RCC 7860 (cell line): ENCODE data around the gene CFI.
"Not testable (repeated sequence)": the region's sequence is repeated elsewhere in the genome, so short reads cannot be mapped to it uniquely, and the experiment has no call there.

ENCODE experiments used
- DNase-seq: peaks from one replicate; pipeline ENCODE4 v3.0.0-alpha.2; 2015; ENCODE audit warnings: low spot score
- FAIRE-seq: peaks from 2 replicates; lab custom pipeline; 2012; peaks lifted over from hg19 to GRCh38; lab: Jason Lieb, UNC

The CFI gene

DNA sequence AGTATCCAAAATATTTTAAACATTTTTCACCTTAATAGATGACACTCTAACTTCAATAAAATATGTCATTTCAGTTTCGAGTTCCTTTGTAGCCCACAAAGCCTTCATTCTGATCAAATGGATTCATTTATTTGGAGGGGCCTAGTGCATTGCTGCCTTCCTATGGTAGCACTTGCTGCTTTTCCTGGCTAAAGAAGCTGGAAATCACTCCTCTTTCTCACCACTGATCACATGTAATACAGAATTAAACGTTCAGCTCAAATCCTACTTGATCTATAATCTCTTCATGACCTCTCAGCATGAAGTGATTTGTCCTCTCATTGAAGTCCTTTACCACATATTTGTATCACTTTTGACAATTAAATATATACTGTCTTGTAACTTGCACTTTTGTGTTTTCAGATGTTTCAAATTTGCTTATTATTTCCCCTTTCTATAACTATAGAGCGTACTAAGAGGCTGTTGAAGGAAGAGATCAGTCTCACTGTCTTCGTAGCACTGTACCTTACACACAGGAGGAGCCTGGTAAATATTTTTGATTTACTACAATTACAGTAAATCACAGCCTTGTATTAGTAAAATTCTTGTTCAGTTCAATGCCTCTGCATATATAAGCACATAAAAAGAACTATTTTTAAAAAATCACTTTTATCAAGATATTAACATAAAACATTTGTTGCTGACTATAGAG, 555 bp downstream of the CFI start:
- DNase-seq (no peak), FAIRE-seq (no peak)

DNA sequence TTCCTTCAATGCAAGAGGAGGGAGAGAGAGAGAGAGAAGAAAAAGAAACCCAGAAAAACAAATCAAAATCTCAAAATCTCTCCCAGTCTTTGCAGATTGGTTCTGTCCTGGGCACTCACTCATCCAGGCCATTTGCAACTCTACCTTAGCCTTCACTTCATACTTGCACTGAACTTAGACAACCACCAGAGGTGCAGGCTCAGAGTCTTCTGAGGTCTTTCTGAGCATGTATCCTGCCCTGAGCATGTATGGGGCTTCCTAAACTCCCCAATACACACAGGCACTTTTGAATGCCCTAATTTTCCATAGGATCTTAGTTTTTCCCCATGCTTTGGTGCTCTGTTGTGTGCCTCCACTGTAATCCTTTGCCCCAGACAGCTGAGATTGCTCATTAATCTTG, 2.9 kb downstream of the CFI start:
- no peak for FAIRE-seq

DNA sequence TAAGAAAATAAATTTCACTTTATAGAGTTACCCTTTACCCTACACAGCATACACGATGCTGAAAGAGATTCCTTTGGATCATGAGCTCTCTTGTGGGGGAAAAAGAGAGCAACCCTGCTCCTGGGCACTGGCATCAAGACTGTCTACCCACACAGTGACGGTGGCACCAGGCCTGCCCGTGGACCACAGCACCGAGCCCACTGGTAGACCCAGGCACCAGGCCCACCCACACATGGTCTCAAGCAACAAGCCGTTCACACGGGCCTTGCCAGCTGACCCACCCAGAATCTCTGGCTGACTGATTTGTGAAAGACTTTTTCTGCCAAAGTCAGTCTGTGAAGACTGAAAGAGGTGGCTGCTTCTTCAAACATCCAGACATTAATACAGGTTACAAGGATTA, 6.7 kb downstream of the CFI start:
- DNase-seq (no peak), FAIRE-seq (no peak)

More for the DNA sequence above, 2.9 kb downstream of the CFI start:
- no peak for DNase-seq

DNA sequence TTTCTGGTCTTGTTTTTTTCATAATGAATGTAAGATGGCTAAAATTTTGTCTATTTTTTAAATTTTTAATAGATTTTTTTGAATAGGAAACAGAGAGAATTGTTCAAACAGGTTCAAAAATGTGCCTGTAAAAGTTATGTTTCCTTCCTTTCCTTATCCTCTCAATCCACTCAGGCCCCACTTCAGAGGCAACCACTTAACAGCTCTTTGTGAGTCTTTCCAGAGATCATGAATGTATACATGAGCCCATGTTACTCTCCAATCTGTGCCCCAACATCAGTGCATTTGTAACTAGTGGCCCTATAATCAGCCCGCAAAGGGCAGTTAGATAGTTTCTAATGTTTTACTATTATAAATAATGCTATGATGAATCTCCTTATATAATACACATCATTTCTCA, 14.0 kb downstream of the CFI start:
- FAIRE-seq, result no peak
- no peak for DNase-seq

DNA sequence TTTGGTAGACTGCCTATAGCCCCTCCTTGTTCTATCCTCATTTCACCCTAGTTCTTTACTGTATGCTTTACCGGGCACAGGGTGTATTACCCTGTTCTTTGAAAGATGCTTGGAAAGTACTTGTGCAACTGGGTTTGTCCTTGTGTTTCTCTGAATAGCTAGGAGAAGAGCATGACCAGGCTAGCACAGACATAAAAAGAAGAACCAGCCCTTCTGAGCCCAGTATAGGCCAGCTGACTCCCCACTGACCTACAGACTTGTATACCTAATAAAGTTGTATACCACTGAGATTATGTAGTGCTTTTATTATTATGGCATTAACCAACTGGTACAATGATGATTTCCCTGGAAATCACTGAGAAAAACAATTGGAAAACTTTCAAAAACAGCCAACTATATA, 15.0 kb downstream of the CFI start:
- FAIRE-seq, result no peak
- DNase-seq, result no peak

DNA sequence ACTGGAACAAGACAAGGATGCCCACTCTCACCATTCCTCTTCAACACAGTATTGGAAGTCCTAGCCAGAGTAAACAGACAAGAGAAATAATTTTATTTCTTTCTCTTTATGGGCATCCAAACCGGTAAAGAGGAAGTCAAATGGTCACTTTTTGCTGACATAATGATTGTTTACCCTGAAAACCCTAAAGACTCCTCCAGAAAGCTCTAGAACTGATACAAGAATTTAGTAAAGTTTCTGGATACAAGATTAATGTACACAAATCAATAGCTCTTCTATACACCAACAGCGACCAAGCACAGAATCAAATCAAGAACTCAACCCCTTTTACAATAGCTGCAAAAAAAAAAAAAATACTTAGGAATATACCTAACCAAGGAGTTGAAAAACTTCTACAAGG, 19.7 kb downstream of the CFI start:
- not testable (repeated sequence) for FAIRE-seq, DNase-seq

DNA sequence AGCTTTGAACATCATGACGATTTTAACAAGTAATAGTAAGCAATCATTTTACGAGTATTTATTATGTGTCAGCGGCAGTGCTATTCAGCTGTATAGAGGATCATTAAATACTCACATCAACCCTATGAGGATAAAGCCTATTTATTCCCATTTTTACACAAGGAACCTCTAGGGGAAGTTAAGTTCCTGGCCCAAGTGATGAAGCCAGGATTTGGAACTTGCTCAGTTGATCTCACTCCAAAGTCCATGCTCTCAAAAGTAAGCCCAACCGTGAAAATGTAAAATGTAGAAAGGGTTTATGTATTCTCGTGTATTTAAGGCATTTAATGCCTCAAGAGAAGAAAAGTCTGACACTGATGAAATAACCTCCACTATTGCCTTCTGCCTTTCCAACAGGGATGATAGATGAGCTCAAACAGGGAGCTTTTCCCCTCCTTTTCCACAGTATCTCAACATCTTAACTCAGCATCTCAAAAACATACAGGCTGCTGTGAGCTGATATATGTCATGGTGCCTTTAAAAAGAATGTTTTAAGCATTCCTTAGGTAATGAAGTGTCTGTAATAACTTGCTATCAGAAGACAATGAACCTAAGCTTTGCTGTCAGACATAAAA, 36.9 kb downstream of the CFI start:
- FAIRE-seq (no peak), DNase-seq (no peak)

DNA sequence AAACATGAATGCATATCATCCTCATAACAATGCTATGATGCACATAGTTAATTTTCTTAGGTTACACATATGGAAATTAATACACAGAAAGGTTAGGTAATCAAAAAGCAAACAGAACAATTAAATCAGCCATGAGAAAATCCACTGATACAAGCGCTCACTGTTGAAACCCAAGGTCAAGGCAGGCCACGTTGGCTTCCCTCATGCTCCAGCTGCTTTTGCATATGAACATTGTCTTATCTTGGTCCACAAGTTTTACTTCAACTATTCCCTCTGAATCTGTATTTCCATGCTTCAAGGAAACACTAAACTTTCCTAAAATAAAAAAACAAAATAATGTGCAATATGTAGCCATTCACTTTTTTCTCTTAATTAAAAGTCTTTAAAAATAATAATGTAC, 37.4 kb downstream of the CFI start:
- DNase-seq, result no peak
- FAIRE-seq, result no peak

DNA sequence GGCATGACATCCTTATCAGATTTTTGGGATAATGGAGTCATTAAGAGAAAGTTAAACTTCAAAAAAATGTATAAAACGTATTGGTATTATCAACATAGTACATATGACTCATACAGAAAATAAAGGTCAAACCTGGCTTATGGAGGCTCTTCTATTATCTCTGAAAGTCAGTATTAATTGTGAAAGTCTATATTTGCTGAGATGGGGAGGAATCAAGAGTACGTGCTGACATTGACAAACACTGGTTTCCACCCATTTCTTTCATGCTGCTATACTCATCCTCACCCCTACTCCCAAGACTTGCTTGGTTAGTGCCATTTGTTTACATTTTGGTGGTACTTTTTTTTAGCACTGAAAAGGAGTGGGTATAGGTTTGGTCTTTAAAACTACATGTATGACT, 41.1 kb downstream of the CFI start:
- no peak for FAIRE-seq

DNA sequence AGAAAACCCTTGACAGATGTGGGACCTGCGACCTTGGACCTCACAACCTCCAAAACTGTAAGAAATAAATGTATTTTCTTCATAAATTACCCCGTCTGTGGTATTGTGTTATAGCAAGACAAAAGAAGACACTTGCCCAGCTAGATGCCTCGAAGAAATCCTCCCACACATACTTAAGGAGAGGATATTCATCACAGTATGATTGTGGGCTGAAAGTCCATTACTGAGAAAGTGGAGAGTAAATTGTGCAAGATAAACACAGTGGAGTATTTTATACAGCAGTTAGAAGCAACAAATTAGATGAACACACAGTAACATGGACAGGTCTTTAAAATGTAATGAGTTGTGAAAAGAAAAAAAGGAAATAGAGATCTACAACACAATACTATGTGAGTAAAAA, 46.1 kb downstream of the CFI start:
- DNase-seq (no peak), FAIRE-seq (no peak)

More for the DNA sequence above, 41.1 kb downstream of the CFI start:
- DNase-seq, result no peak

DNA sequence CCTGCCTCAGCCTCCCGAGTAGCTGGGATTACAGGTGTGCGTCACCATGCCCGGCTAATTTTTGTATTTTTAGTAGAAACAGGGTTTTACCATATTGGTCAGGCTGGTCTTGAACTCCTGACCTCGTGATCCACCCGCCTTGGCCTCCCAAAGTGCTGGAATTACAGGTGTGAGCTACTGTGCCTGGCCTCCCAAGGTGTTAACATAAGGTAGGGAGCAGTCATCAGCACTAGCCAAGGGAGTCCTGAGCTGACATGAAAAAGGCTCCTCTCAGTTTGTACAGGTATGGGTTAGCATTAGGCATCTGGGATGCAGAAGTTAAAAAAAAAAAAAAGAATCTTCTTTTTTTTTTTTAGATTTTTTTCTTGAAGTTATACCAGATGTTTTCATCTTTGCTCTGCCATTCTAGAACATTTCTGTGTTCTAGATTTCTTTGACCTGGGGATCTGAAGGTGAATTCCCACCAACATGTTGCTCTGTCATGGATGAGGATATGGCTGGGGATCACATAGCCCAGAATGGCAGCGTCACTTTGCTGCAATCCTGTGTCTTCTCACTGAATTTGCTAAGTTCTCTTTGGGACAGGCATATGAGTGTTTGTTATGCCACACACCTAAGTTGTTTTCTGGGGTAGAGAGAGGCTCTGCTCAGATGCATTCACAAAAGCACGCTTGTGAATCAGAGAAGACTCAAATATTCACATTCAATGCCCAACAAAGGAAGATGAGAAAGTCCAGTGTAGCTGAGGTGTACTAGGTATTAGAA, 47.5 kb downstream of the CFI start:
- no peak for DNase-seq
- no peak for FAIRE-seq

DNA sequence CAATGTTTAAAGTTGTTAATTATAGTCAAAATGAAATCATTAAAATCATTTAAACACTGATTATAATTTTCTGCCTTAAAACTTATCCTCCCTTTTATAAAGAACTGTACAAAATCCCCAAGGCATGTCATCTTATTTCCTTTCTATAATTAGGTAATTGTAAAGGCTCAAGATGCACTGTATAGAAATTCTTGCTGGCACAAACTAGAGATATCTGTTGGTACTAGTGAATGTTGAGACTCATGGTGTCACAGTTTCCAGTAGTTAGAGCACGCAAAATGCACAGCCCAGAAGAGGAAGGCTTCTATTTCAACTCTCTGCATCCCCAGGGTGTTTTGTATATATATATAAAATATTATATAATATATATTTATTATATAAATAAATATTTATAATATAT, 49.3 kb downstream of the CFI start:
- no peak for DNase-seq

DNA sequence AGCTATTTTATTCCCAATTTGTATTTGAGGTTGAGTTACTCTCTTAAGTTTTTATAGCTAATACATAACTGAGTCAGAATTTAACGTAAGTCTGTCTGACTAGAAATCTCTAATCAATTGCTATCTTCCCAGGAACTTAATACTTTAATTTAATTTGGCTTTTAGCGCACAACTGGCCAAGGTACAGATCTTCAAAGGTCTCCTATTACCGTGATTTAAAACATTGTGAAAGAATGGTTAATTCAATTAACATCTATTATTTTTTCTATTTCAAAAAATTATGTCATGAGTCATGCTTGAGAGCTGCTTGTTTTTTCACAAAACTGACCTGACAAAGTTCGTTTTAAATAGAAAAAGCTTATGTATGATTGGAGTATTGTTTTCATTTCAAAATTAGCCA, 49.9 kb downstream of the CFI start:
- FAIRE-seq, result no peak
- no peak for DNase-seq

More for the DNA sequence above, 49.3 kb downstream of the CFI start:
- FAIRE-seq, result no peak

DNA sequence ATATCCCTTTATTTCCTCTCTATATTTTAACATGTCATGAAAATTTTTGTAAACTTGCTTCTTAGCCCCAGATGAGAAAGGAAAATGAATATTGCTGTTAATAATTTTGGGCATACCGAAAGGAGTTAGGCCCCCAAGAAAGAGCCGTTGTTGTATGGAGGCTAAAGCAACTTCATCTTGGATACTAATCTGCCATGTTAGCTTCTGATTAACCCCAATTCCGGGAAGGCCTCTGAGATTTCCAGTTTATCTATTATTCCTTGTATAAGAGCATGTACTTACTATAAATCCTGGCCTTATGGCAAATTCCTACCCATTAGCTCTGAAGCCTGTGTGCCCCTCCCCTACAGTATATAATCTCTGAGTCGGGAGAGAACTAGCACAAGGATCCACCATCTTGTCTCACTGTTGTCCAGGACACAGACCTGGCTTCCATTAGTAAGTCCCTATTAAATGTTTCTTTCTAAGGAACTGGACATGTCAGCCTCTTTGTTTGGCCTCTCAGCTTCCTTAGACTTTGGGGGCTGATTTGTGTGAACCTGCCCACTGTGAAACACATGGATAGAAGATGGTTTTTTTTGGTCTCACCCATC, 51.1 kb downstream of the CFI start:
- DNase-seq, result no peak
- no peak for FAIRE-seq

DNA sequence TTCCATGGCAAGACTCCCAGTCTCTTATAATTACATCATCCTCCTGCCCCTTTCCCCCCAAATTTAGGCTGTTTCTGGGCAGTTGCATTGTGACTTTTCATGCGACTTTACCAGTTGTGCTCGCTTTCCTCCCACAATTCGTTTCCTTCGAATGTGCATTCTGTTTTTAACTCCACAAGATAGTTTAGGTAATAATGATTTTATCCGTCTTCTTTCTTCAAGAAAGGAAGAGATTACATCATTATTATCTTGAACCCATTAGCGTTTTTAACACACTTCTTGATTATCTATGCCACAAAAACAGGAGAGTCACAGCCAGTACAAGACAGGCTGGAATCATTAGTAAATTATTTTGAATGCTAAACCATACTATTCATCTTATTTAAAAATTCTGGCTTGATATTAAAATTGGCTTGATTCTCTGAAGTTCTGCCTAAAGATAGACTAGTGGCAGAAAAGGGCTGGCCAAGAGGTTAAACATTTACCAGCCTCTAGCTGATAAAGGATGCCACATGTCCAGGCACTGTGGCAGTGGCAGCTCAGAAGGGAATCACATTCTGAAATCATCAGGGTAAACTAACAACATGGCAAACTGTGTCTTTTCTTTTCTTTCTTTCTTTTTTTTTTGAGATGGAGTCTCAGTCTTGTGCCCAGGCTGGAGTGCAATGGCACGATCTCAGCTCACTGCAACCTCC, 52.3 kb downstream of the CFI start:
- FAIRE-seq, result no peak
- no peak for DNase-seq

DNA sequence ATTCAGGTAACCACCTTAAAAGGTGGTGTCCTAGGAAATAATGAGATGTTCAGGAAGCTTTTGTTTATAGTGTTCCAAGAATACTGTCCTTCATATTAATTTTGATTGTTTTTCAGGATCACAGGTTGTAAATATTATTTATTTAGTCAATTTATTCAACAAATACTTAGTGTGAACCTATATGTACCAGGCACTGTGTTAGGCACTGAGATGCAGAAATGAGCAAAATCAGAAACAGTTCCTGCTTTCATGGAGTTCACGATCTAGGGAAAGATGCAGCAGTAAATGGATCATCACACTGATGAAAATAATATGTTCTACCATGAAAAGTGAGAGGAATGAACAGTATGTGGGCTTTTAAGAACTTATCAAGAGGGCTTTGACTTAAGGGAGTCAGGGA, 53.7 kb downstream of the CFI start:
- no peak for FAIRE-seq
- no peak for DNase-seq

DNA sequence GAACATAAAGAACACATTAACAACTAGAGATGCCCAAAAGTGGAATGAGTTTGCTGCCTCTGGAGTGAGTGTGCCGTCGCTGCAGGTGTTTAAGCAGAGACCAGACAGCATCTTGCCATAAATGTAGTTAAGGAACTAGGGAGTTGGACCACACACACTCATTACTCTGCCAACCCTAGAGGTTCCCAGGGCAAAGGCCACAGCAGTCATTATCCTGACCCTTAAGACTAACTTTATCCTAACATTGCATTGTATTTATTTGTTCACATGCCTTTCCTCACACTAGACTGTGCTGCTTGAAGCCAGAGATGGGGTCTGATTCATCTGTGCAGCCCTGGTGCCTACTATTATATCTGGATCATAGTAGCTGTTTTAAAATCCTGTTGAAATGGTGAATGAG, 55.1 kb downstream of the CFI start:
- DNase-seq (no peak), FAIRE-seq (no peak)

DNA sequence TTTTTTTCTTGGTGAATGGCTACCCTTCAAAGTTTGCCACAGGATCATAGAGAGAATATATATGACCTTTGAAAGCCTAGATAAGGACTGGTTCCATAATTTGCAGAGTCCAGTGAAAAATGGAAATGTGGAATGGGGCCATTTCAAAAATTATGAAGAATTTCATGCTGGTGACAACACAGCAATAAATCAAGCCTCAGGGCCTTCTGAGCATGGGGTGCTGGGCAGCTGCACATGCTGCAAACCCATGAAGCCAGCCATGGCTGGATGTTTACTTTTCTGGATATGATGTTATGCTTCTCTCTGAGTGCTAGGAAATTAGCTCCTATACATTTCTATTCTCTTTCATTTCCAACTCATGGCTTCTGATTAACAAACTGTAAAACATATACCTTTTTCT, 56.0 kb downstream of the CFI start:
- no peak for FAIRE-seq

DNA sequence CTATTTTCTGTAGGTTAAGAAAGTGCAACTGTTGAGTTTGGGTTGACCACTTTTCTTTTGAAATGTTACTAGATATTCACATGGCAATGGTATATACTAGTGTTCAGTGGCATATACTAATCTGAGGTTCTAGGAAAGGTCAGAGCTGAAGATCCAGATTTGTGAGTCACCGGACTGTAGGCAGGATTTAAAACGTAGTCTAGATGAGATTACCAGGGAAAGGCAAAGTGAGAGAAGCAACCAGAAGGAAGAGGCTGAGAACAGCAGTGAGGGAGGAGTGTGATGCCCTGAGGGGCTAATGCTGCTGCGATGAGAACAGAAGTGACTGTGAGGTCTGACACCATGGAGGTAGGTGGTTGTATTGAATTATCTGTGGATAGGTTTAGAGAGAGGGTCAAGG, 62.3 kb downstream of the CFI start:
- no peak for DNase-seq
- no peak for FAIRE-seq

More for the DNA sequence above, 56.0 kb downstream of the CFI start:
- no peak for DNase-seq

DNA sequence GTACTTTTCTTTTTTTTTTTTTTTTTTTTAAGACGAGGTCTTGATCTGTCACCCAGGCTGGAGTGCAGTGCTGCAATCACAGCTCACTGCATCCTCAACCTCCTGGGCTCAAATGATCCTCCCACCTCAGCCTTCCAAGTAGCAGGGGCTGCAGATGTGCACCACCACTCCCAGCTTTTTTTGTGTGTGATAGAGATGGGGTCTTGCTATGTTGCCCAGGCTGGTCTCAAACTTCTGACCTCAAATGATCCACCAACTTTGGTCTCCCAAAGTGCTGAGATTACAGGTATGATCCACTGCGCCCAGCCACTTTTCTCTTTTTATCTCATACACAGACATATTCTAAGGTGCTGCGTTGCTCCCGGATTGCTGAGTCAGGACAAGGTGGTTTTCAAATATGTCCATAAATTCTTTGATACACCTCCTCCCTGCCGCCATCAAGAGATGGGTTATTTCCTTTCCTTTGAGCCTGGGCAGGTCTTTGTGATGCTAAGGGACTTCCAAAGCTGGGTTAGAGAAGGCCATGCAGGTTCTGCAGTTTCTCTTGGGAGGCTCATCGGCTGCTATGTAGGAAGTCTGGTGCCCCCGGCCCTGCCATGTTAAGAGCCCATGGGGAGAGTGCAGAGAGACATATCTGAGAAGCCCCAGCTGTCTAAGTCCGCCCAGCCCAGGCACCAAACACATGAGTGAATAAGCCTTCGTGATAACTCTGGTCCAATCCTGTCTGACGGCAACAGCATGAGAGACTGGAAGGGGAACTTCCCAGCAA, 63.5 kb downstream of the CFI start:
- FAIRE-seq (no peak), DNase-seq (no peak)
